T-helper 1 cell treated with Interleukin-12 subunit alpha and Interleukin-12 subunit beta and Interleukin-4 antibody, amounts not matched to agents 30 ng/mL and 1 ng/mL, for 36 hours (primary cell): ENCODE results near the gene IGFL2. TPM values are rescaled to one million over a fixed set of nuclear protein-coding genes. Genes with fewer than 3 reads are reported as not detected.
"Not testable (repeated sequence)": the region's sequence is repeated elsewhere in the genome, so short reads cannot be mapped to it uniquely, and the experiment has no call there.

Experiments used
- intact Hi-C: fragments of 100-400 bp; cut with micrococcal nuclease; formaldehyde crosslinking; loops from one replicate; pipeline ENCODE4 v1.15.1; 2024
- total RNA-seq: library from RNA; stranded (reverse); gene quantifications from 2 replicates; pipeline ENCODE4 v1.2.3, GENCODE V29; 2022

IGFL2 gene
- total RNA-seq, result not detected in 2 replicates

DNA sequence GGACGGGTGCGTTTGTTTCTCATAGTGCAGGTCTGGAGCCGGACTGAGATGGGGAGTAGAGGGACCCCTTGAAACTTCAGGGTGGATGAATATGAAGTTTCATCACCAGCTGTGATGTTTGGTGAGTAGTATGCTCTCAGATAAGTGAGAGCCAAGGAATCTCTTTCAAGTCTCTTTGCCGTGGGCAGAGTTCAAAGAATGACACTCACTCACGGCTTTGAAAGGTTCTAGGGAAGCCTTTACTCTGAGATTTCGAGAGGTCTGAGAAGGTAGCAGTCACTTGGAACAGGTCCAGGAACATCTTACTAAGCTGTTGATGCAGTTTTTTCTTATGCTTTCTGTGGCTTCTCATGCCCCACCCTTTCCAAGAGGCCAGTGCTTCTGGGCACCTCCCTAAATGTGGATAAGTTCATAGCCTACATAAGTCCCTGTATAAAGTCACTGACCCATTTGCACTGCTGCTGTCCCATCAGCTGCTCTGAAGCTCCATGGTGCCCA is at the start of gene IGFL2:
Gene IGFL2 (plus strand): TSS at position 448 of the 498 bp plus-strand sequence. CDS start 41 bp downstream, at position 489.
- intact Hi-C loops, result no loop called here

DNA sequence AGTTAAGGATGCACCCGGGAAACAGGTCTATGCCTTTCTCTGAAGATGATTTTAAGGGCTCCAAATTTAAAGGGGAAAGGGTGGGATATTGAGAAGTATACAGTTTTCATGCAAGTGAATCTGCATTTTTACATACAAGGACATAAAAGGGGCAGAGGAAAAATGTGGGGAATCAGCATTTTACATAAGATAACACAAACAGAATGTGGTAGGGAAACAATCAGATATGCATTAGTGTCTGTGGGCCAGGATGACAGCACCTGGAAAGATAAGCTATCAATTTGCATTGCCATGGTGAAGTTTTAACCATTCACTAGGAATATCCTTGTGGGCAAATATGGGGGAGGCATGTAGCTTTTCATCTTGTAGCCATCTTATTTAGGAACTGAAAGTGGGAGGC is 47.7 kb upstream of the IGFL2 start:
- intact Hi-C loops, result no loop called here

DNA sequence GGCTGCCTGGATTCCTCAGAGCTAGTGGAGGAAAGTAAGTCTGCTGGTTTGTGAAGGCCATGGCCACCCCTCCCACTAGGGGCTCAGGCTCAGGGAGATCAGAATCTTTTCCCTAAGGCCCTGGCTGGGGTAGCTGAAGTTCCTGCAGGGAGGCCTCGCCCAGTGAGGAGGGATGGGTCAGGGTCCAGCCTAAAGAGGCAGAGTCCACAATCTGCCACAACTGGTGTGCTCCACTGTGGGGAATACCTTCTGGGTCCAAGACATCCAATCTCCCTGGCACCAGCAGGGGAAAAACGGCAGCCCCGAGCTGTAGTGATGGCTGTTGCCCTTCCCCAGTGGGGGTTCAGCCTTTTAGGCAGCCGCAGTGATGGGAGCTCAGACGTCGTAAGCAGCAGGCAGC is 46.7 kb upstream of the IGFL2 start:
- intact Hi-C loops, result no loop called here

DNA sequence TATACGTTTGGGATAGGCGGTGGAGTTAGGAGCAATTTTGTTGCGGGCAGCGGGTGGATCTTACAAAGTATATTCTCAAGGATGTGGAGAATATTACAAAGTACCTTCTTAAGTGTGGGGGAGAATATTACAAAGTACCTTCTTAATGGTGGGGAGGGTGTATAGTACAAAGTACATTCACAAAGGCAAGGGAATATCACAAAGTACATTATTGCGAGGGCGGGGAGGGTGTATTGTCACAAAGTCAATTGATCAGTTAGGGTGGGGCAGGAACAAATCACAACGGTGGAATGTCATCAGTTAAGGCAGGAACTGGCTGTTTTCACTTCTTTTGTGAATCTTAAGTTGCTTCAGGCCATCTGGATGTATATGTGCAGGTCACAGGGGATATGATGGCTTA is 45.7 kb upstream of the IGFL2 start:
- intact Hi-C loops, result not testable (repeated sequence)

DNA sequence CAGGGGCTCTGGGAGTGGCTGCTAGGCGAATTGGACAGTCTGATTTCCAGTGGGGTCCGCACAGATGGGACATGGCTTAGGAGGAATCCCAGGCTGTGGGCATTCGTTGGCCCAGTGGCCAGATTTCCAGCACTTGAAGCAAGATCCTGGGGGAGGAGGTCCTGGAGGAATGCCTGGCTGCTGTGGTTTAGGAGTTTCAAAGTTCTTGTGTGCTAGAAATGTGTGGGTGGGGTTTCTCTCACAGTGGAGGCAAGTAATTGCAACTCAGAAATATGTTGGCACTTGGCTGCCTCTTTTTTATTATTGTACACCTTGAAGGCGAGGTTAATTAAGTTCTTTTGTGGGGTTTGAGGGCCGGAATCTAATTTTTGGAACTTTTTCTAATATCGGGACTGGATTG is 40.7 kb upstream of the IGFL2 start:
- intact Hi-C loops, result no loop called here

DNA sequence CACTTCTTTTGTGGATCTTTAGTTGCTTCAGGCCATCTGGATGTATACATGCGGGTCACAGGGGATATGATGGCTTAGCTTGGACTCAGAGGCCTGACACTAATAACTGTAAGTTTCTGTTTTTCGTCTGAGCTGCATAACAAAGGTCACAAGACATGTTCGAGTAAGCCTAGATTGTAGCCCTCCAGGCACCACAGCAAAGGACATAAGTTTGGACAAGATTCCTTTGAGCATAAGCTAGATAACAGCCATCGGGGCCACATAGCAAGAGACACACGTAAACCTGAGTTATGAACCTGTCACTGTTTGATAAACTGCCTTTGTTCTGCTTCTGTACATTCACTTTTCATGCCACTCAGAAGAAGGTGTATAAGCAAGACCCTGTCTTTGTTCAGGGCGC is 38.2 kb upstream of the IGFL2 start:
- intact Hi-C loops, result no loop called here

DNA sequence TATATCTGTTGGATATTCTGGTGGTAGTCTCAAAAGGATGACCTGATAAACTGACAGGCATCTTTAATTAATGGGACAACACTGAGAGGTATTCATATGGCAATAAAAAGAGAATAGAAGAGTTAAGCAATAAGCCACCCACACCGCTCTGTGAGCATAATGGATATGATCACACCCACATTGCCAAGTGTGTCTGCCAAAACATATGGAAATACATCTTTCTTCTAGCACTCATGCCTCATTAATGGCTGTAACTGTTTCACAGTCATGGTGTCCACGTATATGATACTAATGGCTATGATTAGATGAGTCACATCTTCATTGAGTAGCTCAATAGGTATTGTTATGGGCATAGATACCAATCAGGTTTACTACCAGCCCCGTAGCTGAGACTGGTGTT is 36.7 kb upstream of the IGFL2 start:
- intact Hi-C loops, result no loop called here

DNA sequence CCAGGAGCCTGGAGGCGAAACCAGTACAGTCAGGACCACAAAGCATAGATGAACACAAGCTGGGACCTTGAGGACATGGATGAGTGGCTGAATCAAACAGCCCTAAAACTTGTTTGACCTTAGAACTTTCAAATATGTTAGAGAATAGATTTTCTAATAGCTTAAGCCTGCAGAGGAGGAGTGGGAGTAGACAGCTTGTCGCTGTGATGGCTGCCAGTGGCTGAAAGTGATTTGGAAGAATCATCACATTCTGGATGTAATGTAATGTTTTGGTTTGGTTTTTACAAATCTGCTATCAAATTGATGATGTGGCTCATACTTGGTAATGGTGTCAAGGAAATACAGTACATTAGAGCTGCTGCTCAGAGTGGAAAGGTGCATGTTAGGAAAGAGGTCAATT is 35.5 kb upstream of the IGFL2 start:
- intact Hi-C loops, result no loop called here

DNA sequence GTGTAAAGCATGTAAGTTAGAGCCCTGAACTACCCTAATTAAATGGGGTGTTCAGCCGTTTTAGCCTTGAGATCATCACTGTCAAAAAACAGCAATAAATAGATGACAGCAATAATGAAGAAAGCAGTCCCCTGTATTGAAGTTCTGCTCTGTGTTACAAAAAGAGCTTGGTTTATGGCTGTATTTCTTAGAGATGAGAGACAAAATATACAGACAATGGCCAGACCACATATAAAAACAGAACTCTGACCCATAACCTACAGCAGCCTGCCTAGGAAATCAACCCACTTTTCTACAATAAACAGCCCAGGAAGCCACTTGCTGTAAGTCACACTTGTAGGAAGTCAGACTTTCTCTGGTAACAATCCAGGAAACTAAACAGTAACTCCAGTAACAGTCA is 34.3 kb upstream of the IGFL2 start:
- intact Hi-C loops, result no loop called here

DNA sequence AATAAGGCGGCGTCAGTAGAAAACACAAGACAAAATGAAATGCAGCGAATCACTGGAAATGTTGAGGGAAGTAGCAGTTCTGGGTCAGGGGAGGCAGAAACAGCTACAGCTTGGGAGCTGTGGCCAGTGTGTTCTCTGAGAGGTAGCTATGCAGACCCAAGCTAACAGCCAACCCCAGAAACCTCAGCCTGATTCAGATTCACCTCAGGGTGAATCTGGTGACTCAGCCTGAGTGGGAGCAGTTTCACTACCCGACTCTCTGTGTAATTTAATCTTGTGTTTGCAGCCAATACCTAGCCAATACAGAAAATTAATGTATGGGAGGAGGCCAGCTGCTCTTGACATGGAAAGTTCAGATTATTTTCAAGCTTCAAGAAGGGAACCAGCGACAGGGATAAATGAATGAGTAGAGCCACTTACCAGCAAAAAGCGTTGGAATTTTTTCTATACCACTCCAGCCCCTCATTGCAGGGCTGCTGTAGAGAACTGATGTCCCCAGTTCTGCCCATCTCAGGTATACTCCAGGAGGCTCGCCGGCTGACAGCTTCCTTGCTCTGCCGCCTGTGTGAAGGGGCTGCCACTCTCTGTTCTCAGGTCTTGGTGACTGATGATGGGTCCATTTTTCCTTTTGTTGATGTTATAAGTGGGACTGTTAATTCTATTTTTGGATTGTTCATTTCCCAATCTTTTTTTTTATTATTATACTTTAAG is 32.5 kb upstream of the IGFL2 start:
- intact Hi-C loops, result no loop called here

DNA sequence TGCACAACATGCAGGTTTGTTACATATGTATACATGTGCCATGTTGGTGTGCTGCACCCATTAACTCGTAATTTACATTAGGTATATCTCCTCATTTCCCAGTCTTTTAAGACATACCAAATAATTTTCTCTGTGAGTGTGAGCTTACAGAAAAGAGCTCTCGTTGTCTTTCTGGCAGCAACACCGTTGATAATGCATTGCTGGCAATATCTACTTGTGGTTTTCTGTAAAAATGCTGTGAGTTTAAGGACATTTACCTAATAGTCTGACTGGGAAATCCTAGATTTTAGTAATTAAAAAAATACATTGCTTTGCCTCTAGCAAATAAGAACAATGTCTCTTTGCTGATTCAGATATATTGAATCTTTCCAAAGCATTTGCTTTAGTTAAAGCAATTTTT is 31.9 kb upstream of the IGFL2 start:
- intact Hi-C loops, result no loop called here

DNA sequence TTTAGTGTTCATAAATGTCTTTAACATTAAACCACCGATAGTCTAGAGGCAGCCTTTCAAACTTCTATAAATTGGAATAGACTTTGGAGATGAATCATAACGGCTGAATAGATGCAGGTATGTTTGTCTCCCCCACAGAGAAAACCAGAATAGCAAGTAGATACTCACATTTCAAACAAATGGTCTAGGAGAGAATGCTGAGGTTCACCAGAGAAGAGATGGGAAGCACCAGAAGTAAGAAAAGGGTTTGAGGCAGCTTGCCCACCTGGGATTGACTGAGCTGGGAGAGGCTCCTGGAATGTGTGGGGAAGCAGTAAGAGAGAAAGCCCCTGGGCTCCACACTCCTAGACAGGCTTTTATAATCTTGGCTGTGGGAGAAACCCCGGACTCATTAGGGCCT is 29.9 kb upstream of the IGFL2 start:
- intact Hi-C loops, result no loop called here

DNA sequence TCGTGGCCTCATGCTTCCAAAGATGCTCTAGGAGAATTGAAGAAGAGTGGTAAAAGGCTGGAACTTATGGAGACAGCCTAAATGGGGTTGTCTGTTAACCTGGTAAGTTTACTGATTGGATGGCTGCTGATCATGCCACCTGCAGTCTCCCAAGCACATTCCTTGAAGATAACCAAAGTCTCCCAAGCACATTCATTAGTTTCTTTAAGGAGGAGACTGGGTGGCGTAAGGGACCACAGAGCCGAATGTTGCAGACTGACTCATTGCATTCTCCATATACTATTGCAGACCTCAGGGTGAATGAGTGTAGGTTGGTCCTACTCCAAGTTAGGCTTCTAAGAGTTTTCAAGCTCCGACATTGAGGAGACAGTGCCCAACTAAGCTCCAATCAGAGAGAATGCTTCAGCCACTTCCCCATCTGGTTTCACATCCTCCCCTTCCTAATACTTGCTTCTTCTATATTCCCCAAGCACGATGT is 23.4 kb upstream of the IGFL2 start, which contains the start of gene IGFL3:
Gene IGFL3 (minus strand): TSS at position 51 of the 478 bp plus-strand sequence. CDS start 39 bp downstream, at position 12.
- intact Hi-C loops, result no loop called here

DNA sequence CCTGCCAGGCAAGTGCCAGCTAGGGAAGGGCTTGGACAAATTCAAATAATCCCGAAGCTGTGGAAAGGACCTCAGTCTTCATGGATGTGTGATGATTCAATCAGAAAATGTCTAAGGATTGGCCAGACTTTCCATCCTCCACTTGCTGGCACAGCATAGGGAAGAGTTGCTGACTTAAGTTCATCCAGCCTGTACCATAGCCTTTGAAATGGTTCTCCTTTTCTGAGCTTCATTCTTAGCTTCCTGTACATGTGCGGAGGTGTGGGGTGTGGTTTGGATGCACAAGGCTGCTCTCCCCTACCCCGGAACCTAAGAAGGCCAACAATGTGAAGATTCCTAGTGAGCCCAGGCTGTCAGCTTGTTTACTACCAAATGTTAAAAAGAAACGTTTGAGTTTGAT is 22.6 kb upstream of the IGFL2 start:
- intact Hi-C loops, result no loop called here

DNA sequence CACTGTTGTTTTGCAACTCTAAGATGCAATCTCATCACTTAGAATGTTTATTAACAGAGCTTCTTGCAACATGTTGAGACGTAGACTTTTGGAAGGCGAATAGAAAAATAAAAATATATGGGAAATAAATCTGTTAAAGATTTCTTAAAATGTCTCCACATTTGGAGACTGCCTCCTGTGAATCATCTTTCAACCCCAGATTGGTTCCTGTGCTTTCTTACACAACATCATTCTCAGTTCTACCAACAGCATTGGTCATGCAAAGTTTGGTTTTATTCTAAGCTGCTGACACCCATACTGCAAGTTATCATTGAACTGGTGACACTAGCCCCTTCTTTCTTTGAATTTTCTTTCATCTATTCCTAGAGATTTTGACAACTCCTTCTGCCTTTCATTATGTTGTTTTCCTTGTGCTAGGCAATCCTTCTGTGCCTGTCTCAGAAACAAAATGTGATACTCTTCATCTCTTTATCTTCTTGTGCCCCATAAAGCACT is 21.9 kb upstream of the IGFL2 start:
- intact Hi-C loops, result no loop called here

DNA sequence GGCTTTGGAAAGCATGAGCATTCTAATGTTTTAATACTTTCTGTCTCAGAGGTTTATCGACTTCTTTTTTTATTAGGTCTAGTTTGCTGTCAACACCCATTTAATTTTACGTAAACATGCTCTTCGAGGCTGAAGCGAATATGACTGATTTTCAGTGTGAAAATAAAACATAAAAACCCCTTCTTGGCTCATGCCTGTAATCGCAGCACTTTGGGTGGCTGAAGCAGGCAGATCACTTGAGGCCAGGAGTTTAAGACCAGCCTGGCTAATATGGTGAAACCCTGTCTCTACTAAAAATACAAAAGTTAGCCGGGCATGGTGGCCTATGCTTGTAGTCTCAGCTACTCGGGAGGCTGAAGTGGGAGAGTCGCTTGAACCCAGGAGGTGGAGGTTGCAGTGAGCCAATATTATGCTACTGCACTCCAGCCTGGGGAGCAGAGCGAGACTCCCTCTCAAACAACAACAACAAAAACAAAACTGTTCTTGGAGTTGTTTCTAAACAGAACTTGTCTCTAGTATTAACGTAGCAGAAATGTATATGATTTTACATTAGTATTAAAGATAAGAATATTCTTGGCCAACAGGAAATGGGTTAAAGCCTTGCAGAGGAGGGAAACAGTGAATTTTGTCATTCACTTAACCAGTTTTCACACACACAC is 16.4 kb upstream of the IGFL2 start:
- intact Hi-C loops, result no loop called here

DNA sequence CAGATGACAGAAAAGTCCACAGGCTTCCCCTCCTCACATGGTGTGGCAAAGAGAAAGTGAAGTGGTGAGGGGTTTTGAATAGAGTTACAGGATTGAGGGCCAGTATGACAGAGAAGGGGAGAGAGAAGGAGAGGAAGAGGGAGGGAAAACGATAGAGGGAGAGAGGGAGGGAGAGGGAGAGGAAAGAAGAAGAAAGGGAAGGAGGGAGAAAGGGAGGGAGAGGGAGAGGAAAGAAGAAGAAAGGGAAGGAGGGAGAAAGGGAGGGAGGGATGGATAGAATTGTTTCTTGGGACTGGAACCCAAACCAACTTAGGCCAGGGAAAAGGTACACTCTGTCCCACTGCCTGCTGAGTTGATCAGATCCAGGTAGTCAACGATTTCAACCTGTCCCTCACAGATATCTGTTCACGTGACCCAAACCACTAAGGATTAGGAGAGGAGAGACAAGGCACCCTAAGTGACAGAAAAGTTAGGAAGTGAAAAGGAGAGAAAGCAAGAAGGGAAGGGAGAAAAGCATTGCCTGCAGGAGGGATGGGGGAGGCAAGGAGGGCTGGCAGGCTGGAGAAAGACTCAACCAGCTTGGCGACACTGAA is 15.4 kb upstream of the IGFL2 start:
- intact Hi-C loops, result no loop called here

DNA sequence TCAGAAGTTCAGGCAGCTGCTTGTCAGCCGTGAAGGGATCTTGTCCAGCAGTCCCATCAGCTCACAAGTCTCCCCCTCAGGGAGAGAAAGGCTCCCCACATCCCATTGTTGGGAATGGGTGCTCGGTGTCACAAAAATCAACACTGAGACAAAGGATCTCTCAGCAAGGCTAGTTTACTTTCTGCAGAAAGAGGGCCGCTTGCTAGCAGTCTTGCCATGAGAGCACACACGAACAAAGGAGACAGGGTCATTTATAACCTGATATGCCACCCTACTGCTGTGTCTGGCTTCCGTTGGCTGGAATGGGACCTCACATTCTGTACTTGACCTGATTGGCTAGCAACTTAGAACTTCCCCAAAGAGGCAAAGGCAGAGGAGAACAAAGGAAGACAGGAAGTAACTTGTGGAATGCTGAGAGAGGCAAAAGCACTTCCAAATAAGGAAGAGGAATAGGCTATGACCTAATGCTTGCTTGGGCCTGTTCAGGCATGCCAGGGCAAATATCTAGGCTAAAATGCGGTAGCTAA is 14.9 kb upstream of the IGFL2 start:
- intact Hi-C loops, result no loop called here

DNA sequence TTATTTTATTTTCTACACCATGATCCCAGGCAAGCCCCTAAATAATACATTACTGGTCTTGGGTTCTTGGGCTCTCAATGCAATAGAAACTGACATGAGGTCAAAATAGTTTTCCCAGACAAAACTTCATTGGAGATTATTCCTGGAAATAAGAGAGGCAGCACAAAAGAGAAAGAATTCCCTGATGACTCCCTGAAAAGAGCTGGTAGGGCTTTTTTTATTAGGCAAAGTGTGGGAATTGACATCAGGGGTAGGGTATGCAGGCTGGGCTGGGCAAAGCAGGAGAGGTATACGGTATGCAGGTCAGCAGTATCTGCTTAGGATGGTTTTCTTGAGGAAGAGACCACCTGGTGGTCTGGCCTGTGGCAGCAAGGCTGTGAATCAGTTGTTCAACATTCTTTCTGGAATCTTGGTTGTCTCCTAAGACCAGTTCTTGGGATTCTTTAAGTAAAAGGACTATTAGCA is 14.2 kb upstream of the IGFL2 start:
- intact Hi-C loops, result no loop called here

DNA sequence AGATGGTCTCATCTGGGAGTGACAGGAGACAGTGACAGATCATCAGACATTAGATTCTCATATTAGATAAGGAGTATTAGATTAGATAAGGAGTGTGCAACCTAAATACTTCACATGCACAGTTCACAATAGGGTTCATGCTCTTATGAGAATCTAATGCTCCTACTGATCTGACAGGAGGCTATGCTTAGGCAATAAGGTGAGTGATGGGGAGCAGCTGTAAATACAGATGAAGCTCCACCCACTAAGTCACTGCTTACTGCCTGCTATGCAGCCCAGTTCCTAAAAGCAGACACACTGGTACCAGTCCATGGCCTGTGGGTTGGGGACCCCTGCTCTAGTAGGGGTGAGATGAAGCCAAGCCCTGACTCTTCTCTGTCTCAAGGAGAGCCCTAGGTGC is 13.5 kb upstream of the IGFL2 start:
- intact Hi-C loops, result no loop called here

DNA sequence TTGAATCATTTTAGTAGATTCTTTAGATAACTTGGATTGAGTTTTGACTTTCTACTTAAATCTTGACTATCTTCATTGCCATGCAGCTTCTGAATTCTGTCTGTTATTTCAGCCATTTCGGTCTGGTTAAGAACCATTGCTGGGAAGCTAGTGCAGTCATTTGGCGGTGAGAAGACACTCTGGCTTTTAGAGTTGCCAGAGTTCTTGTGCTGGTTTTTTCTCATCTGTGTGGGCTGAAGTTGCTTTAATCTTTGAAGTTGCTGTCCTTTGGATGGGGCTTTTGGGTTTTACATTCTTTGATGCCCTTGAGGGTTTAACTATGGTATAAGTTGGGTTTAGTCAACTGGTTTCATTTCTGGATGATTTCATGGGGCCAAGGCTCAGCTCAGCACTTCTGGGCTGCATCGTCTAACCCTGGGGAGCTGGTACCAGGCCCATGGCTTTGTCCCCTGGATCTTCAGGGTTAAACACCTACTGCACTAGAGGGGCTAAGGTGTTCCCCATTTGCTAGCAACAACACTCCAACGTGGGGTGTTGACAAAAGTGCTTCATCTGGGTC is 10.0 kb upstream of the IGFL2 start:
- intact Hi-C loops, result no loop called here
